CD14-positive monocyte (primary cell): ENCODE data around the gene ZNF302. TPM values are rescaled to one million over a fixed set of nuclear protein-coding genes. Genes with fewer than 3 reads are reported as not detected.

Experiments used
- DNase-seq, 3 donors: peaks; one replicate each; pipeline ENCODE4 v3.0.0-alpha.2; 2011 to 2022
- H2AFZ ChIP-seq: 2 replicates; pipeline ENCODE4 v1.6.0; 2012; ENCODE audit warnings: mild to moderate bottlenecking, low read depth, low read length, inconsistent platforms; ENCODE audit not compliant: insufficient read depth, poor library complexity, severe bottlenecking
- H3K27ac ChIP-seq, 2 donors: 1 replicate in 1 of 2; 2 replicates in 1 of 2; pipeline ENCODE4 v1.5.1; 2012 to 2013; ENCODE audit warnings: low read length in 2 of 2, control low read depth in 1 of 2, inconsistent platforms in 1 of 2, low read depth in 1 of 2, mild to moderate bottlenecking in 1 of 2
- H3K27me3 ChIP-seq, 2 donors: one replicate each; pipeline versions ENCODE4 v1.6.0 to v1.6.1; 2011 to 2013; ENCODE audit warnings: low read length in 2 of 2; ENCODE audit not compliant: control insufficient read depth in 2 of 2, insufficient read depth in 2 of 2
- H3K36me3 ChIP-seq, 2 donors: replicated peaks in 1 of 2; 1 replicate in 1 of 2; 2 replicates in 1 of 2; pipeline versions ENCODE4 v1.5.1 to v1.6.1; 2012 to 2013; ENCODE audit warnings: low read length in 2 of 2, control low read depth in 1 of 2, inconsistent platforms in 1 of 2, mild to moderate bottlenecking in 1 of 2; ENCODE audit not compliant: insufficient read depth in 2 of 2, control insufficient read depth in 1 of 2
- H3K4me1 ChIP-seq, 2 donors: 1 replicate in 1 of 2; 2 replicates in 1 of 2; pipeline versions ENCODE4 v1.5.1 to v1.6.1; 2012 to 2013; ENCODE audit warnings: low read length in 2 of 2, control low read depth in 1 of 2, inconsistent platforms in 1 of 2, mild to moderate bottlenecking in 1 of 2, moderate library complexity in 1 of 2; ENCODE audit not compliant: insufficient read depth in 2 of 2, control insufficient read depth in 1 of 2
- H3K4me2 ChIP-seq: replicated peaks from 2 replicates; pipeline ENCODE3; 2012; ENCODE audit warnings: low read length, moderate library complexity, mild to moderate bottlenecking; ENCODE audit not compliant: poor library complexity, severe bottlenecking; ENCODE audit errors: extremely low read depth
- H3K4me3 ChIP-seq, 3 experiments: fragments of 200-600 bp in 1 of 3; sonication (generic) in 1 of 3; replicated peaks in 1 of 3; 1 replicate in 2 of 3; 2 replicates in 1 of 3; pipeline ENCODE4 v1.5.1; 2011 to 2013; ENCODE audit warnings: low read length in 3 of 3, mild to moderate bottlenecking in 3 of 3, control low read depth in 2 of 3, low read depth in 2 of 3, inconsistent platforms in 1 of 3, moderate library complexity in 1 of 3
- H3K79me2 ChIP-seq: 2 replicates; pipeline ENCODE4 v1.6.0; 2012; ENCODE audit warnings: mild to moderate bottlenecking, control low read depth, inconsistent platforms, low read length, moderate library complexity; ENCODE audit not compliant: insufficient read depth
- H3K9ac ChIP-seq: 2 replicates; pipeline ENCODE4 v1.6.0; 2017; ENCODE audit warnings: low read length, mild to moderate bottlenecking; ENCODE audit not compliant: insufficient read depth, poor library complexity, severe bottlenecking
- H3K9me3 ChIP-seq, 2 donors: replicated peaks in 1 of 2; 1 replicate in 1 of 2; 2 replicates in 1 of 2; pipeline versions ENCODE4 v1.5.1 to v1.6.1; 2012 to 2013; ENCODE audit warnings: low read length in 2 of 2, control low read depth in 1 of 2; ENCODE audit not compliant: control insufficient read depth in 1 of 2, insufficient read depth in 1 of 2
- H4K20me1 ChIP-seq: 2 replicates; pipeline ENCODE4 v1.6.0; 2012; ENCODE audit warnings: mild to moderate bottlenecking, low read length, control low read depth, moderate library complexity; ENCODE audit not compliant: insufficient read depth
- H3K27ac Mint-ChIP-seq, 7 donors: one replicate each; pipeline ENCODE4 v1.8.0; 2020; ENCODE audit warnings: mild to moderate bottlenecking in 7 of 7, mixed read lengths in 7 of 7, moderate library complexity in 6 of 7, inconsistent platforms in 2 of 7
- H3K27me3 Mint-ChIP-seq, 3 donors: one replicate each; pipeline ENCODE4 v1.8.0; 2021 to 2022; ENCODE audit warnings: low read depth in 3 of 3, mild to moderate bottlenecking in 3 of 3, mixed read lengths in 3 of 3, moderate library complexity in 3 of 3, inconsistent platforms in 1 of 3
- H3K36me3 Mint-ChIP-seq, 2 donors: one replicate each; pipeline ENCODE4 v1.8.0; 2020; ENCODE audit warnings: mixed read lengths in 2 of 2, inconsistent platforms in 1 of 2, mild to moderate bottlenecking in 1 of 2
- H3K4me1 Mint-ChIP-seq: one replicate; pipeline ENCODE4 v1.8.0; 2020; ENCODE audit warnings: mild to moderate bottlenecking, mixed read lengths
- H3K4me3 Mint-ChIP-seq, 2 donors: one replicate each; pipeline ENCODE4 v1.8.0; 2020; ENCODE audit warnings: mild to moderate bottlenecking in 2 of 2, mixed read lengths in 2 of 2, moderate library complexity in 1 of 2
- H3K9me3 Mint-ChIP-seq, 7 donors: one replicate each; pipeline ENCODE4 v1.8.0; 2020 to 2022; ENCODE audit warnings: mixed read lengths in 7 of 7, mild to moderate bottlenecking in 6 of 7, moderate library complexity in 6 of 7, inconsistent platforms in 2 of 7
- CTCF ChIP-seq: fragments of 200-600 bp; IDR thresholded peaks from one replicate; pipeline ENCODE4 v1.8.0; 2022; ENCODE audit warnings: antibody characterized with exemption, mild to moderate bottlenecking
- WGBS: methylation state at CpG from one replicate; pipeline ENCODE4 v1.1.5; 2013; ENCODE audit warnings: missing lambda C conversion rate; ENCODE audit not compliant: insufficient coverage; 5-methylcytosine and 5-hydroxymethylcytosine counted together
- intact Hi-C, 2 donors: fragments of 100-400 bp; cut with micrococcal nuclease; formaldehyde crosslinking; loops; one replicate each; pipeline versions ENCODE4 v1.15.0 to v1.15.1; 2023
- polyA plus RNA-seq, 3 donors: library from polyadenylated mRNA; depleted of rRNA in 1 of 3; unstranded in 2 of 3; stranded (reverse) in 1 of 3; fragments of 300-500 nt in 2 of 3; fragments of >200 nt in 1 of 3; fragmentation: Illumina TruSeq in 2 of 3; gene quantifications; 1 replicate in 2 of 3; 2 replicates in 1 of 3; pipeline ENCODE4 v1.2.3, GENCODE V29; 2012 to 2021

Gene ZNF302
- polyA plus RNA-seq, 3 donors: 3.2 to 9.0 (median 4.4) TPM

GRCh38 chr19:34673590-34673989 lies 3.9 kb upstream of the ZNF302 start:
- no peak overlapping the region for H3K4me3 ChIP-seq
- peaks cover 2% of the 10 kb centered on the region for H3K79me2 ChIP-seq
- no peak for DNase-seq
- H3K4me1 ChIP-seq: peaks cover 14 to 17% of the 10 kb centered on the region in 2 donors
- intact Hi-C loops: loop anchor here (10.0 kb wide), 3 partner anchors 499 to 1541 kb away; partner anchors contain the start of genes IGFLR1 (in 1 of the 2), LIN37 (in 1 of the 2), LSM14A (in 1 of the 2) and PSENEN (in 1 of the 2)
- Mint-ChIP-seq H3K27me3 (peaks cover 5 to 26% (median 19%) of the 10 kb centered on the region in 3 donors), H3K27ac (no peak overlapping the region), H3K9me3 (peaks cover 15 to 55% (median 32%) of the 10 kb centered on the region in 7 donors), H3K4me3 (no peak overlapping the region), H3K4me1 (peaks cover 9% of the 10 kb centered on the region), H3K36me3 (peaks cover 5 to 9% of the 10 kb centered on the region in 2 donors)
- no peak overlapping the region for H3K9ac ChIP-seq
- peaks cover 2 to 18% of the 10 kb centered on the region in 2 donors for H3K27me3 ChIP-seq
- no peak overlapping the region for H3K4me2 ChIP-seq
- peaks cover 23 to 31% of the 10 kb centered on the region in 2 donors for H3K9me3 ChIP-seq
- H3K36me3 ChIP-seq: peaks cover 0 to 2% of the 10 kb centered on the region in 2 donors
- no peak for TF ChIP-seq CTCF
- WGBS: no CpG with 5 or more reads among the region's 3 CpGs
- H3K27ac ChIP-seq: no peak overlapping the region
- H4K20me1 ChIP-seq: no peaks in the 10 kb centered on the region
- no peak overlapping the region for H2AFZ ChIP-seq

DNA sequence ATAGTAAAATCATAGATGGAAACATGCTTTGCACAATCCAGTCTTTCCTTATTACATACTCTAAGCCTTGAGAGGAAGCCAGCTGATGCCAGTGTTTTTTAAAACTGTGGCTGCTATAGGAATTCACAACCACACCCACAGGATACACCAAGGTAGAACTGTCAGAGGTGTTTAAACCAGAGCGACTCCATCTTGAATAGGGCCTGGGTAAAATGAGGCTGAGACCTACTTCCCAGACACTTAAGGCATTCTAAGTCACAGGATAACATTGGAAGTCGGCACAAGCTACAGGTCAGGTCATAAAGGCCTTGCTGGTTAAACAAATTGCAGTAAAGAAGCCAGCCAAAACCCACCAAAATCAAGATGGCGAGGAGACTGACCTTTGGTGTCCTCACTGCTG lies 2.2 kb upstream of the ZNF302 start:
- no peak overlapping the region for H2AFZ ChIP-seq
- no peak overlapping the region for H3K9ac ChIP-seq
- DNase-seq: no peak
- Mint-ChIP-seq H3K36me3 (peaks cover 21 to 24% of the 10 kb centered on the region in 2 donors), H3K4me3 (no peak overlapping the region), H3K27ac (no peak overlapping the region), H3K9me3 (peaks cover 23 to 65% (median 42%) of the 10 kb centered on the region in 7 donors), H3K4me1 (peaks cover 16% of the 10 kb centered on the region), H3K27me3 (peaks cover 5 to 26% (median 19%) of the 10 kb centered on the region in 3 donors)
- H3K27ac ChIP-seq: no peak overlapping the region
- H3K9me3 ChIP-seq: peaks cover 25 to 45% of the 10 kb centered on the region in 2 donors
- no peaks in the 10 kb centered on the region for H4K20me1 ChIP-seq
- H3K79me2 ChIP-seq: peaks cover 2% of the 10 kb centered on the region
- WGBS: 100% methylated on average over 3 of the region's 3 CpGs
- intact Hi-C loops: loop anchor here (5.0 to 10.0 kb wide), 5 partner anchors 57 to 1540 kb away; partner anchors contain the start of genes IGFLR1 (in 1 of the 2), LIN37 (in 1 of the 2), LSM14A (in 1 of the 2) and PSENEN (in 1 of the 2)
- H3K4me2 ChIP-seq: no peak overlapping the region
- H3K4me1 ChIP-seq: peaks cover 16 to 20% of the 10 kb centered on the region in 2 donors
- peaks cover 5 to 18% of the 10 kb centered on the region in 2 donors for H3K36me3 ChIP-seq
- peaks cover 2 to 18% of the 10 kb centered on the region in 2 donors for H3K27me3 ChIP-seq
- H3K4me3 ChIP-seq: no peak overlapping the region
- no peak for TF ChIP-seq CTCF
